Left lobe of liver (tissue), 2 donors: Measurements from ENCODE around the gene SIL1. TPM values are rescaled to one million over a fixed set of nuclear protein-coding genes. Genes with fewer than 3 reads are reported as not detected.

Experiments
- ATAC-seq: fragments of 200-7000 bp; cut with Tn5 transposase; one replicate; pipeline ENCODE4 v1.9.1; 2020; ENCODE audit warnings: mild to moderate bottlenecking, moderate library complexity
- DNase-seq: peaks from one replicate; pipeline ENCODE4 v3.0.0-alpha.2; 2020; ENCODE audit warnings: low spot score
- total RNA-seq: library from RNA; stranded (reverse); gene quantifications from one replicate; pipeline ENCODE4 v1.2.1, GENCODE V29; 2021
- donor health status: DM: no; HTN: no; CAD: no; lungs with moderate emphysema.
- donor health status: DM: no; HTN: yes; CAD: no.

SIL1 gene
- total RNA-seq, 1 donor from 2014 or later: 90.6 TPM

DNA sequence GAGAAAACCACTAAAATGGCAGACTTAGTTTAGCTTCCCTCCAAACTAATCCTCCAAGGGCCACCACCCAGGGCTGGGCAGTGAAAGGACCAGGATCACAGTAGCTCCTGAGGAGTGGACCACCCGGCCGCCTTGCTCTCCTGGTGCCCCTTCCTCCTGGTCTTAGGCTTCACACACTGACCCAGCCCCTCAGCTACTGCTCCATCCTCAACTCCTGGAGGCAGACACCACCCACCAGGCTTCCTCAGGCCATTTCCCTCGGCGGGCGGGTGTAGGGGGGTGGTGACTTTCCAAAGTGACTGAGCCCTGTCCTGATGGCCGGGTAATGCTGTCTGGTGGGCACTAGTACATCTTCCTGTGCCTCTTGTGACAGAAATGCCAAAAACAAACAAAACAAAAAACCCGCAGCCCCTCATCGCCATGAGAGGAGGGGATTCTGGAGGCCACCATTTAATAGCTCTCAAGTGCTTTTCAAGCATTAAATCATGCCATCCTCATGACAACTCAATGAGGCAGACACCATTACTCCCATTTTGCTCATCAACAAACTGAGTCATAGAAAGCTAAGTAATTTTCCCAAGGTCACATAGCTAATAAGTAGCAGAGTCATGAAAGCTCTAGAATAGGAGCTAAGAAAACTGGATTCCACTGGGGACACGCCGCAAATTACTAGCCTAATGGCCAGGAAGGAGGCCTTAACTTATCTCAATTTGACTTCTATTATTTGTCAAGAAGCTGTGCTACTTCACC lies 231.8 kb downstream of the SIL1 start:
- no peak for ATAC-seq
- DNase-seq: no peak

DNA sequence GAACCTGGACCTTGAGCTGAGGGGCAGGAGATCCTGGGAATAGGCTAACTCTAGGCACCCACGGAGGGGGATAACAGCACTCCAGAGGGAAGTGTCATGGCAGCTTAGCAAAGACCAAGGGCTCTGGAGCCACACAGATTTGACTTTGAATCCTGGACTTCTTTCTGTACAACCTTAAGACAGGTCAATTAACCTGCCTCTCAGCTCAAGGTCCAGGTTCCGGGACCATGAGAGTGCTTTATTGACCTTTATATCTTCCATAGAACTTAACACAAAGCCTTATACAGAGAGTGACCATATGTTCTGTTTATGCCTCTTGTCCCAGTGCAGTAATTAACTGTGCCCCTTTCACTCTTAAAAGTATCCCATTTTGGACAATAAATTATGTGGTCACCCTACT lies 232.5 kb downstream of the SIL1 start:
- no peak for ATAC-seq
- DNase-seq: no peak

DNA sequence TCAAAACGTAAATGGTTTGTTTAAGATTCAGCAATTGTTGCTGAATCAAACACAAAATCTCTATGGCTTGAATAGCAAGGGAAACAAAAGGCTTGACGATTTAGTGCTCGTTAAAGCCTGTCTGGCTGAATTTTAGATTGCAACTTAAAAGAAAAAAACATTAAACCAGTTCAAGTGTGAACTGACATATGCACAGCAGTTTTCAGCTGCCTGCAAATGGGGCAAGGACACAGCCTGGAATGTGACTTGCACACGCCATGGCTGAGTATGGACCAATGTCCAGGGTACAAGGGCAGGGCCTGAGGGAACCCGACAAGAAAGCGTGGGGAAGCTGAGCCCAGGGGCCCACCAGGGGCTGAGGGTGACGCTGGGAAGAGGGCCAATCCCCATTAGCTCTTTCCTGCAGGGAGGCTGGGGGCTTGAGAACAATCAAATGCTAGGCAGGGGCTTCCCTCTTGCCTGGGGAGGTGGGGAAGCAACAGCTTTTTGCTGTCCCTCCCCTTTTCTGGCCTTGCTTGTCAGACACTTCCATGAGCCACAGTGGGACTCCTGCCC lies 233.4 kb downstream of the SIL1 start:
- DNase-seq (no peak), ATAC-seq (no peak)

DNA sequence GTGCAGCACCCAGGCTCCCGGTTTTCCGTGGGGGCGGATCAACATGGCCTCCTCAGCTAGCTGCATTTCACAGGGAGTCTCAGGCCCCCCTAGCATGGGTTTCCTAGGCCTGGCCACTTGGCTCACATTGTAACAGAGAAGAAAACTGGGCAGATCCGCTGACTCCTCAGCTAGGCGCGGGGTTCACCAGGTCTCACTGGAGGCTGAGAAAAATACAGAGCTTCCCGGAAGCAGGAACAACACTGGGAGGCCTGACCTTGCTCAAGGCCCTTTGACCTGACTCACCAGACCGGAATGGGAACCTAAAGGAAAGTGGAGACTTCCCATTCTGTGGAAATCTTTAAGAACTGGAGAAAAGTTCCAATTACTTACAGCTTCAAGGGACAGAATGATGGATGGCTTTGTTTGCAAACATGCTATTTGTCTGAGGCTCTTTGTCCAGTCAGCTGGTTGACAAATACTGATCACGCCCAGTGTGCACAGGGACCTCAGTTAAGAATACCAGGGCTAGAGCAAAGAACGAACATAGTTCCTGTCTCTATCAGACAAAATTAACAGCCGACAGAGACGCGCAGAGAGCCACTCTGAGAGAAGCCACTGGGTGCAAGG lies 234.3 kb downstream of the SIL1 start:
- ATAC-seq (peak; percentile 51), DNase-seq (no peak)

DNA sequence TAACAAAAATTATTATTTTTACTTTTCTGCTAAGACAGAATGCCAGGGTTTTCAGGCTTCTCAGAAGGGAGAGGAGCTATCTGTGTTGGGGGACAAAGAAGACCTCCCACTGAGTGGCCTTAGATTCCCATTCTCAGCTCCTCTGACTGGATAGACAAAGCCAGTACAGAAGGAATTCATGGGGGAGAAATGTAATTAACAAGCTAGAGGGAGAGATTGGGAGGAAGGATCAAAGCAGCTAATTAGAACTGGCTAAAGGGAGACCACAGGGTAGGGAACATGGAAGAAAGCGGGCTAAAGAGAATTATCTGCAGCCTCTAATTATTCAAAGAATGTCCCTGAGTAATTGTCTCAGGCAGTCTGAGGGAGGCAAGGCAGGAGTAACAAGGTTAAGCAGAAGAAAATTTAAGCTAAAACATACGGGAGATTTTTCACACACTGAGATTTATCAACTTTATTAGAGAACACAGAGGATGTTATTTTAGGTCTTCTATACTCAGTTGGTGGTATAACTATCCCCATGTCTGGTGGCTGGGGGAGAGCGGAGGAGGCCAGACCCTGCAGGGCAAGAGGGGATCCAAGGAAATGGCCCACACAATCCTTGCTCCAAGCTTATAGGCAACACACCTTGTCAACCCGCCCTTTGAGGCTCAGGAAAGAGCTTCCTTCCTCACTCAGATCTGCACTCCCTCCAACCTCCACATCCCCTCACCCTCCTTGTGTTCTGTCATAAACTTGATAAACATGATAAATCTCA lies 235.4 kb downstream of the SIL1 start:
- DNase-seq: no peak

DNA sequence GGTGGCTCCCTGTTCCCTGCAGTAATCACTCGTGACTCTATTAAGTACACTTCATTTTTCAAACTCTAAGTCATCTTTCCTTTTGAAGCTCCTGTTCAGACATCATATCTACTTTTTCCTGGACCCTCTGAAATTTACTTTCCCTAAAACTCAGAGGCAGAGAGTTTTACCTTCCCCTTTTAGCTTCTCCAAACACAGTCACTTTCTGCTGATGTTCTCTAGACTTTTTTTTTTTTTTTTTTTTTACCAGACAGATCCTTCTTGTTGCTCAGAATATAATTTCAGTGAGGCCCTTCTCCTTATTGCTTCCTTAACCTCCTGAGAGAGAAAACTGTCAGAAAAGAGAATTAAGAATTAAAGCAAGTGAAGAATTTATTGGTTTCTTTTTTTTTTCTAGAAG lies 236.4 kb downstream of the SIL1 start:
- no peak for DNase-seq
- ATAC-seq: no peak

More for the DNA sequence above, 235.4 kb downstream of the SIL1 start:
- no peak for ATAC-seq

DNA sequence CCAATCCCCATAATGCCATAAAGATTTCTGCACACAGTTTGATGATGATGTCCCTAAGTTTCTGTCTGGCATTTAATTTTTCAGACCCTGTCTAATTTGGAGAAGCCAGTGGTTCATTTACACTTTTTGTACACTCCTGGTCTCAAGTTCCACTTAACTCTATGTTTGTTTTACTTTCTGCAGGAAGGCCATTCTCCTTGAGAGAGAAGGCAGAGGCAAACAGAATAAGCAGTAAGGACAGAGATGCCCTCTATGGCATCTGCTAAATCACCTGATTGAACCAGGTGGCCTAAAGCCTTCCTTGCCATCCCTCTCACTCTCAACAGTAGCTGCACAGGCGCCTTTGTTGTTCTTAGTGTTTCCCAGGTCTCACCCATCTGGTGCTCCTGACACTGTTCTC lies 236.9 kb downstream of the SIL1 start:
- ATAC-seq: no peak
- DNase-seq: no peak

DNA sequence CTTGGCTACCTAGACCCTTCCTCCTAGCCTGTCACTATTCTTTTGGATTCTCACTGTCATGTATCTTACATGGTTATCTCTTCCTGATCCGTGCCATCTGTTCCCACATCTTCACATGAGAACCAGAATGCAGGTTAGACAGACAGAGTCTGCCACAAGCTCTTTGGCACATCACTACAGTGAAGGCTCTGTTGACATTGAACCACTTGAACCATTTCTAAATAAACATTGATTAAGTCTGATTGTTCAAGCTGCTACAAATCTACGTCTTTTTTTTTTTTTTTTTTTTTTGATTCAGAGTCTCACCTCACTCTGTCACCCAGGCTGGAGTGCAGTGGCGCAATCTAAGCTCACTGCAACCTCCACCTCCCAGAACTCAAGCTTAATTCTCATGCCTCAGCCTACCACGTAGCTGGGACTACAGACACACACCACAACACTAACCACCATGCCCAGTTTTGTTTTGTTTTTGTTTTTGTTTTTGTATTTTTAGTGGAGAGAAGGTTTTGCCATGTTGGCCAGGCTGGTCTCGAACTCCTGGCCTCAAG lies 237.9 kb downstream of the SIL1 start:
- DNase-seq: no peak

DNA sequence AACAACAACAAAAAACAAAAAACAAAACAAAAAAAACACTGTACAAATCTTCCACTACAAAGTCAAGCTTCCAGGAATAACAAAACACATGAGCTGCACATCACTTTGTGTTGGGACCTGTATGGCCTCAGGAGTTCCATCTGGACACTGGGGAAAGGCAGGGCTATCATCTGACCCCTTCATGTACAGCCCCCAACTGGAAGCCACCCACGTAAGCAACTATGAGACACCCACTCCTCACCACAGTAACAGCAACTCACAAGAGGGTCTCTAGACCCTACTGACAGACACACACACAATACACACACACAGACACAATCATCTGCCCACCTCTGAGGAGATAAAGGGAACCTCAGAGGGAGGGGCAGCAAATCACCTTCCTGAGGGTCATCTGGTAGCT lies 241.4 kb downstream of the SIL1 start:
- DNase-seq: no peak
- ATAC-seq: no peak

More for the DNA sequence above, 237.9 kb downstream of the SIL1 start:
- no peak for ATAC-seq

DNA sequence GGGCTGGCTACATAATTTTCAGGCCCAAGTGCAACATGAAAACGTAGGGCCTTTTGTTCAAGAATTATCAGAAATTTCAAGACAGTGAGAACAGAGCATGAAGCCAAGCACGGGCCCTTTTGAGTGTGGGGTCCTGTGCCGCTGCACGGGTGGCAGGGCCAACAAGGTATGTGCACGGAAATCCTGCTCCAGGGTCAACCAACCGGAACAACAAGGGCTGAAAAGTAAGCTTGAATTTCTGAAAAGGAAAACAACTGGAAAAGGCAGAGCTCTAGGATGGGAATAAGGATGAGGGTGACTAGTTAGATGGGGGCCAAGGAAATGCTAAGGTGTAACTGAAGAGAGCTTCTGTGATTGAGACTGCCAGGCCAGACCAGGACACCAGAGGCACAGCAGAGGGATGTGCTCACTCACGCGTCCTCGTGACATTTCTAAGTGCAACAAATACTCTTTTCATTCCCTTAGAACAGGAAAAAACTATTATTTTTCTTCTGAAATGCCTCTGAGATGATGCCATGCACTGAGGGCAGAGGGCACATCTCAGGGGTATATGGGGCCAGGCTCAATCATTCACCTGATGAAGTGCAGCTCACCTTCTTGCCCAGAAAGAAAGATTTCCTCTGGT lies 242.4 kb downstream of the SIL1 start:
- ATAC-seq (no peak), DNase-seq (no peak)

DNA sequence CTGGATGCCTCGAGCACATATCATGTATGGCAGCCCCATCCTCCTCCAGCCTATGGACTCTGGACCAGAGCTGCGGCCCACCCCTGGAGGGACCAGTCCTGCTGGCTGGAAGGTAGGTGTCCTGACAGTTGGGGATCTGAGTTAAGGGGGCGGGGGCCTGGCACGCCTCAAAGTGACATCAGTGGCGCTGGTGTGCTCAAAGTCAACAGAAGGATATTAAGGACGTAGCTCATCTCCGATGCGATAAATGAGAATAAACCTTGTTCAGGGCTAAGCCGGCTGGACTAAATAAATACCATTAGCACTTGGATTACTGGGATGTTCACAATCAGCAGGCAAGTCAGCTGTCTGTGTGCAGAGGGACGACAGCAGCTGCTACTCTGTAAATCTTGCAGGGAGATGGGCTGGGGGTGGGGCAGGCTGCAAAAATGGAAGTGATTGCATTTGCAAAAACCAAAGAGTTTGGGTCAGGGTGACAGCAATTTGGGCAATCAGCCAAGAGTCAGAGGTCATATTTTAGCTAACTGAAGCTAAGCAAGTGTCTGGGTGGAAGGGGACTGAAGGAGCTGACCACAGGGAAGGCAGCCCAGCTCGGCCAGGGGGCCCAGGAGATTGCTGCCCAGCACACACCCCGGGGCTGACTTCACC lies 243.0 kb downstream of the SIL1 start:
- DNase-seq (peak; percentile 60), ATAC-seq (peak; percentile 52)

DNA sequence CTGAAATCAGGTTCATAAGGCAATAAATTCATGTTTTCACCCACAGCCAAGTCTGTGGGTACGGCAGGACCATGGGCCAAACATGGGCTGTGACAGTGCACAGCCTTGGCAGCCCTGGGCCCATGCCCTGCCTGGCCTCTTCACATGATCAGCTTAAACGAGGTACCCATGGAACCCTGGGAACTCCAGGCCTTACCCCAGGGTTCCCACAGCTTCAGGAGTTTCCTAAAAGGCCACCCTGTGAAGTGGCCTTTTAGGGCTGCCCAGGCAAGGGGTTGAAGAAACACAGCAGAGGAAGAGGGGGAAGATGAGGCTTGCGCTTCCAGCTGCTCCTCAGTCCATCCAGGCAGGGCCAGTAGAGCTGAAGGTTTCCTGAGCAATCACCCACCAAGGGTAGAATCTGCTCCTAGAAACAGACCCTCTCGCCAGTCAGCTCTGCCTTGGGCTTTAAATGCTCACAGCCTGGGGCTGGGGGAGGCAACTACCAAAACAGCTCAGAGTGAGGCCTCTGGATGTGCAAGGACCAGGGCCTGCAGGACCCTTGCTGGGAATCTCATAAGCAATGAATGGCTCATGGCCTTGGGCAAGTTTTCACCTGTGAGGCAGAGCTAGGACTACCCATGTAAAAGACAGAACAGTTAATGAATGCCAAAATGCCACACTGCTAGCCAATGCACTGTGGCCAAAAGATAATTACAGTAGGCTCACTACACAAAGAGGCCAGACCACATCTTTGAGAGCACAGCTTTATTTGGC lies 243.7 kb downstream of the SIL1 start:
- peak; percentile 41 for DNase-seq
- ATAC-seq: no peak

DNA sequence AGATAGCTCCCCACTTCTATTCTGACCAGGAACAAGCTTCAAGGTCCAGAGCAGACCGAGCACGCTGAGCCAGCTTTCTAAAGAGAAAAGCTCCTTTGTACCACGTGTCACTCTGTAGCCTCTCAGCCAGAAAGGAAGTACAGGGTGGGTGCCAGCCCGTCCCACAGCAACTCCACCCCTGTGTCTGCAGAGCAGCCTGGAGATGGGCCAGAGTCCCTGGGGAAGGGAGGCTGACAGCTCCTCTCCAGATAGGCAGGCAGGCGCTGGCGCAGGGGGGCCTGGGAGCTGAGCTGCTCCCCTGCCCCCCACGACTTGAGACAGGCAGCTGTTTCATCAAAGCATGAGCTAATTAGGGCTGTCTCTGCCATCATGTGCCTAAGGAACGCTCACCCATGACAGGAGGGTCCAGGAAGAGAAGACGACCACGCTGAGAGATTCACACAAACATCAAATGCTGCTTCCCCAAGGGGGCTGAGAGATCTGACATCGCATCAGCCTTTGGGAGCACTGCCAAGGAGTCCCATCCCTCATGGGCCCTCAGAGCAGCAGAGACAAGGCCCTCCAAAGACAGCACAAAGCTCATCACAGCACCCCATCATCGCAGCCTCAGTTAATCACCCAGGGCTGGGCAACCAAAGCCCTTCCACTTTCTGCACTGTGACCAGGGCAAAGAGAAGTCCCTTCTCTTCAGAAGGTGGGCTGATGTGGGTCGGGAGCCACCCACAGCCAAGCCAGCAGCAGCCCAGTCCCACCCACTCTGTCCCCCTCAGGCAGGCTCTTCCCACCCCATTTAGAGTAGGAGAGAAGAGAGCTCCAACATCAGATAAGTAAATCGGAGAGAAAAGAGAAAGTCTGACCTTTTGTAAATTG lies 244.5 kb downstream of the SIL1 start:
- ATAC-seq (peak; percentile 76), DNase-seq (peak; percentile 70)

DNA sequence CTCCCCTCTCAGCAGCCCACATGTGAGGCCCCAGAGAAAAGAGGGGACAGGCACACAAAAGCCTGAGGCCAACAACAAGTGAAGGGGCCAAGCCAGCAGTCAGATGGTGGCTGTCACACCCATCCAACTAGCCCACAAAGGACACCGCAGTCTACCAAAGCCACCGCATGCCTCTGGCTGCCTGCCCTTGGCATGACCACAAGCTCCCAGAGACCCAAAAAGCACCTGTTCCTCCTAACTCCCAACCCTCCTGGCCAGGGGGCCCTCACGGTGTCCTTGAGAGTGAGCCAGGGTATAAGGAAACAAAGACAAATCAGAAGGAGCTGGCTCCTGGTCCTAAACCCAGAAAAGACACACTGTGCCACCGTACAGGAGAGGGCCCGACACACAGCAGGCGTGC lies 245.2 kb downstream of the SIL1 start:
- ATAC-seq (no peak), DNase-seq (no peak)

DNA sequence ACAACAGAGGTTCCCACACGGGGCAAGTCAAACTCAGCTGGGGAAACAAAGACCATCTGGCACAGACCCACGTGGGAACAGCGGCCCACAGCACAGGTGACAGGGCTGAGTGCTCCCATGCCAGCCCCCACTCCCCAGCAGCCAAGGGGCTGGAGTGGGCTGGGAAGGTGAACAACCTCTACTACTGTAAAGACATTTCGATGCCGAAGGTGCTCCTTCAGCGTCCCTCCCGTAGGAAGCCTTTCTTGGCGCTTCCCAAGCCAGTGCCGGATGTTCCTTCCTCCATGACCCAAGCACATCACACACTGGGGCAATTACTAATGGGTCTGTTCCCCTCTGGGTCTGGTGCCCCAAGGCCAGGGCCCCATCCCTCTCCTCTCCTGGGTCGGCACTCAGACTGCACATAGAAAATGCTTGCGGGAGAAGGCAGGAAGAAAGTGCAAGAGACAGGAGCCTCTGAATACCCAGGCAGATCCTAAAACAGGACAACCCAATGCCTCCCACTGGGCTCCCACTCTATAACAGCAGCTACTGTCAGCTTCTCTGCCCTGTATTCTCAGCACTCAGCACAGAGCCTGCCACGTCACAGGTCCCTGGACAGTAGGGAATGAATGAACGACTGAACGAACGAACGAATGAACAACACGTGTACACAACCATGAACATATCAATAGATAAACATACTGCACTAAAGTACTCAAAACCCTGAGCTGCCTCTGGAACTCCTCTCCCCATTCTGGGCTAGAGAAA lies 246.0 kb downstream of the SIL1 start:
- DNase-seq (no peak), ATAC-seq (no peak)

DNA sequence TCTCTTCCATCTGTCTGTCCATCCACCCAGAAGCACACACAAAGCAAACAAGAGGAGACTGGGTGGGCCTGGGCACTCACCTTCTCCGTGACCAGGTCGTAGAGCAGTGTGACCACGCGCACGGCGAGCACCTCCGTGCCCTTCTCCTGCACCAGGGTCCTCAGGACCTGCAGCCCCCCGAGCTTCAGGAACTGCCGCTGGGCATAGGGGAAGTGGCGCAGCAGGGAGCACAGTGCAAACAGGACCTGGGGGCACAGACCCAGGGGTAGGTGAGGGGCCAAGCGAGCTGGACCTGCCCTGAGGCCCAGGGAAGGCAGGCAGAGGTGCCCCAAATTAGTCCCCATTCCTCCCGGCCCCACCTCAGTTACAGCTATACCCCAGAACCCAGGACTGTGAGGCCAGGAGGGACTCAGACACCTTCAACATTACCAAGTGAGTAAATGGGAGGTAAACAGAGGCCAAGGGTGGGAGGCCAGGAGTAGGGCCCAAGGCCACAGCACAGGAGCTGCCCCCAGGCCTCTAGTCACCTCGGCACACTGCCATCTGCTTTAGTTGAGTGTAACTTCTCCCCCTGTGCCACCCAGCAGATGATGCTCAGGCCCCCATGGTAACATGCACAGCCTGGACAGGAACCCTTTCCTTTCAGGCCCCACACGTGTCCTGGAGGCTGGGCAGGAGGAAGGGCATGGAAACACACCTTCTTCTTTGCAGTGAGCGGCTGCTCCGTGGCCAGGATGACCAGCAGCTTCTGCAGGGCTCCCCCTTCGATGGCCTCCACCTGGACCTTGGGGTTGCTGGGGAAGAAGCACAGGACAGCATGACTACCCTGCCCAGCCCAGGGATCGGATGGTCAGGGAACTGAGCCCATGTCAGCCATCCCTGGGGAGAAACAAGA lies 246.8 kb downstream of the SIL1 start:
- no peak for DNase-seq
- ATAC-seq: no peak
